Measurements from ENCODE around the gene SRR. TPM values are rescaled to one million over a fixed set of nuclear protein-coding genes. Genes with fewer than 3 reads are reported as not detected.

The SRR gene
- total and polyA plus RNA-seq, 9 of the 15 experiments (the other 6 are each of a cell fraction or from before 2014, with no cell fraction given): 5.0 to 19.4 (median 7.9) TPM

DNA sequence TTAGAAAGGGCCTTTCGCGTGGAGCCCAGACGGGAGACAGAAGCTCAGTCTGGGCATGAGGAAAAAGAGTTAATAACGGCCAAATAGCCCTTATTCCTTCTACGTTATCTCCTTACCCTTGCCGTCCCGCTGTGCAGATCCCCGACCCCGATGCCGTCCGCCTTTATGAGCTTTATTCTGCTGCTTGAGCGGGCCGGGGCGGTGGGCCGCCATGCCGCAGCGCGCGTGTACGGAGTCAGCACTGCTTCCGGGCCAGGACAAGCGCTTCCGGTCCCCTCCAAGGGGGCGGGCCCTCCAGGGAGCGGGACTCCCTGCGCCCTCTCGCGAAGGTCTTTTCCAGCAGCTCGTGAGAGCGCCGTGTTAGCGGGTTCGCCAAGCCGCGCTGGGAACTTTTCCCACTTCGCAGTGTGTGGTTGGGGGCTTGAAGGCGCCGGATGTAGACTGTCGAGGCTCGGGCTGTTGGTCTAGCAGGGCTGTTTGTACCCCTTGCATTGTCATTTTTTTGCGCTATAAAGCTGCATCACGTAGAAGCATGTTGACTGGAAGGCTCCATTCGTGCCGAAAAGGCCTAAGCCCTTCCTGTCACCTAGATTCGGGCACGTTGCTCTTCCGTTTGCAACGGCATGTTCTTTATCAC, 32.6 kb downstream of the SRR start, which contains the start of gene TSR1 (continued):
- TF ChIP-seq MAZ (CRISPR knock-in tag; conservative IDR thresholded peaks at IDR 0.05 in 1 of 2, IDR thresholded peaks at IDR 0.05 in 1 of 2) (peak; percentile 28 to 78), SPI1 (IDR thresholded peaks at IDR 0.05; ENCODE audit: borderline replicate concordance, low read depth, low read length) (no peak), NR2F6 (CRISPR knock-in tag; IDR thresholded peaks at IDR 0.05) (no peak), TARDBP (IDR thresholded peaks at IDR 0.05) (no peak), KDM4B (IDR thresholded peaks at IDR 0.05; ENCODE audit: borderline replicate concordance in 2 of 2, low read depth in 1 of 2) (peak in 1 of 2 experiments; percentile 91; a peak in 2 of 4 replicates), ZNF79 (CRISPR knock-in tag; IDR thresholded peaks at IDR 0.05; ENCODE audit: low read depth) (no peak), PTBP1 (IDR thresholded peaks at IDR 0.05; ENCODE audit: low read depth, low read length) (no peak), ZNF589 (CRISPR knock-in tag; IDR thresholded peaks at IDR 0.05; ENCODE audit: low read depth) (no peak), ZNF174 (CRISPR knock-in tag; IDR thresholded peaks at IDR 0.05) (no peak), ZNF57 (CRISPR knock-in tag; IDR thresholded peaks at IDR 0.05) (no peak), DPF2 (IDR thresholded peaks at IDR 0.05) (no peak)
- TF ChIP-seq, protein P1, sequence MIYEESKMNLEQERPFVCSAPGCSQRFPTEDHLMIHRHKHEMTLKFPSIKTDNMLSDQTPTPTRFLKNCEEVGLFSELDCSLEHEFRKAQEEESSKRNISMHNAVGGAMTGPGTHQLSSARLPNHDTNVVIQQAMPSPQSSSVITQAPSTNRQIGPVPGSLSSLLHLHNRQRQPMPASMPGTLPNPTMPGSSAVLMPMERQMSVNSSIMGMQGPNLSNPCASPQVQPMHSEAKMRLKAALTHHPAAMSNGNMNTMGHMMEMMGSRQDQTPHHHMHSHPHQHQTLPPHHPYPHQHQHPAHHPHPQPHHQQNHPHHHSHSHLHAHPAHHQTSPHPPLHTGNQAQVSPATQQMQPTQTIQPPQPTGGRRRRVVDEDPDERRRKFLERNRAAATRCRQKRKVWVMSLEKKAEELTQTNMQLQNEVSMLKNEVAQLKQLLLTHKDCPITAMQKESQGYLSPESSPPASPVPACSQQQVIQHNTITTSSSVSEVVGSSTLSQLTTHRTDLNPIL (CRISPR knock-in tag; IDR thresholded peaks at IDR 0.05): no peak
- TF ChIP-seq, protein P2, sequence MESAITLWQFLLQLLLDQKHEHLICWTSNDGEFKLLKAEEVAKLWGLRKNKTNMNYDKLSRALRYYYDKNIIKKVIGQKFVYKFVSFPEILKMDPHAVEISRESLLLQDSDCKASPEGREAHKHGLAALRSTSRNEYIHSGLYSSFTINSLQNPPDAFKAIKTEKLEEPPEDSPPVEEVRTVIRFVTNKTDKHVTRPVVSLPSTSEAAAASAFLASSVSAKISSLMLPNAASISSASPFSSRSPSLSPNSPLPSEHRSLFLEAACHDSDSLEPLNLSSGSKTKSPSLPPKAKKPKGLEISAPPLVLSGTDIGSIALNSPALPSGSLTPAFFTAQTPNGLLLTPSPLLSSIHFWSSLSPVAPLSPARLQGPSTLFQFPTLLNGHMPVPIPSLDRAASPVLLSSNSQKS (CRISPR knock-in tag; IDR thresholded peaks at IDR 0.05): no peak
- TF ChIP-seq, protein P3, sequence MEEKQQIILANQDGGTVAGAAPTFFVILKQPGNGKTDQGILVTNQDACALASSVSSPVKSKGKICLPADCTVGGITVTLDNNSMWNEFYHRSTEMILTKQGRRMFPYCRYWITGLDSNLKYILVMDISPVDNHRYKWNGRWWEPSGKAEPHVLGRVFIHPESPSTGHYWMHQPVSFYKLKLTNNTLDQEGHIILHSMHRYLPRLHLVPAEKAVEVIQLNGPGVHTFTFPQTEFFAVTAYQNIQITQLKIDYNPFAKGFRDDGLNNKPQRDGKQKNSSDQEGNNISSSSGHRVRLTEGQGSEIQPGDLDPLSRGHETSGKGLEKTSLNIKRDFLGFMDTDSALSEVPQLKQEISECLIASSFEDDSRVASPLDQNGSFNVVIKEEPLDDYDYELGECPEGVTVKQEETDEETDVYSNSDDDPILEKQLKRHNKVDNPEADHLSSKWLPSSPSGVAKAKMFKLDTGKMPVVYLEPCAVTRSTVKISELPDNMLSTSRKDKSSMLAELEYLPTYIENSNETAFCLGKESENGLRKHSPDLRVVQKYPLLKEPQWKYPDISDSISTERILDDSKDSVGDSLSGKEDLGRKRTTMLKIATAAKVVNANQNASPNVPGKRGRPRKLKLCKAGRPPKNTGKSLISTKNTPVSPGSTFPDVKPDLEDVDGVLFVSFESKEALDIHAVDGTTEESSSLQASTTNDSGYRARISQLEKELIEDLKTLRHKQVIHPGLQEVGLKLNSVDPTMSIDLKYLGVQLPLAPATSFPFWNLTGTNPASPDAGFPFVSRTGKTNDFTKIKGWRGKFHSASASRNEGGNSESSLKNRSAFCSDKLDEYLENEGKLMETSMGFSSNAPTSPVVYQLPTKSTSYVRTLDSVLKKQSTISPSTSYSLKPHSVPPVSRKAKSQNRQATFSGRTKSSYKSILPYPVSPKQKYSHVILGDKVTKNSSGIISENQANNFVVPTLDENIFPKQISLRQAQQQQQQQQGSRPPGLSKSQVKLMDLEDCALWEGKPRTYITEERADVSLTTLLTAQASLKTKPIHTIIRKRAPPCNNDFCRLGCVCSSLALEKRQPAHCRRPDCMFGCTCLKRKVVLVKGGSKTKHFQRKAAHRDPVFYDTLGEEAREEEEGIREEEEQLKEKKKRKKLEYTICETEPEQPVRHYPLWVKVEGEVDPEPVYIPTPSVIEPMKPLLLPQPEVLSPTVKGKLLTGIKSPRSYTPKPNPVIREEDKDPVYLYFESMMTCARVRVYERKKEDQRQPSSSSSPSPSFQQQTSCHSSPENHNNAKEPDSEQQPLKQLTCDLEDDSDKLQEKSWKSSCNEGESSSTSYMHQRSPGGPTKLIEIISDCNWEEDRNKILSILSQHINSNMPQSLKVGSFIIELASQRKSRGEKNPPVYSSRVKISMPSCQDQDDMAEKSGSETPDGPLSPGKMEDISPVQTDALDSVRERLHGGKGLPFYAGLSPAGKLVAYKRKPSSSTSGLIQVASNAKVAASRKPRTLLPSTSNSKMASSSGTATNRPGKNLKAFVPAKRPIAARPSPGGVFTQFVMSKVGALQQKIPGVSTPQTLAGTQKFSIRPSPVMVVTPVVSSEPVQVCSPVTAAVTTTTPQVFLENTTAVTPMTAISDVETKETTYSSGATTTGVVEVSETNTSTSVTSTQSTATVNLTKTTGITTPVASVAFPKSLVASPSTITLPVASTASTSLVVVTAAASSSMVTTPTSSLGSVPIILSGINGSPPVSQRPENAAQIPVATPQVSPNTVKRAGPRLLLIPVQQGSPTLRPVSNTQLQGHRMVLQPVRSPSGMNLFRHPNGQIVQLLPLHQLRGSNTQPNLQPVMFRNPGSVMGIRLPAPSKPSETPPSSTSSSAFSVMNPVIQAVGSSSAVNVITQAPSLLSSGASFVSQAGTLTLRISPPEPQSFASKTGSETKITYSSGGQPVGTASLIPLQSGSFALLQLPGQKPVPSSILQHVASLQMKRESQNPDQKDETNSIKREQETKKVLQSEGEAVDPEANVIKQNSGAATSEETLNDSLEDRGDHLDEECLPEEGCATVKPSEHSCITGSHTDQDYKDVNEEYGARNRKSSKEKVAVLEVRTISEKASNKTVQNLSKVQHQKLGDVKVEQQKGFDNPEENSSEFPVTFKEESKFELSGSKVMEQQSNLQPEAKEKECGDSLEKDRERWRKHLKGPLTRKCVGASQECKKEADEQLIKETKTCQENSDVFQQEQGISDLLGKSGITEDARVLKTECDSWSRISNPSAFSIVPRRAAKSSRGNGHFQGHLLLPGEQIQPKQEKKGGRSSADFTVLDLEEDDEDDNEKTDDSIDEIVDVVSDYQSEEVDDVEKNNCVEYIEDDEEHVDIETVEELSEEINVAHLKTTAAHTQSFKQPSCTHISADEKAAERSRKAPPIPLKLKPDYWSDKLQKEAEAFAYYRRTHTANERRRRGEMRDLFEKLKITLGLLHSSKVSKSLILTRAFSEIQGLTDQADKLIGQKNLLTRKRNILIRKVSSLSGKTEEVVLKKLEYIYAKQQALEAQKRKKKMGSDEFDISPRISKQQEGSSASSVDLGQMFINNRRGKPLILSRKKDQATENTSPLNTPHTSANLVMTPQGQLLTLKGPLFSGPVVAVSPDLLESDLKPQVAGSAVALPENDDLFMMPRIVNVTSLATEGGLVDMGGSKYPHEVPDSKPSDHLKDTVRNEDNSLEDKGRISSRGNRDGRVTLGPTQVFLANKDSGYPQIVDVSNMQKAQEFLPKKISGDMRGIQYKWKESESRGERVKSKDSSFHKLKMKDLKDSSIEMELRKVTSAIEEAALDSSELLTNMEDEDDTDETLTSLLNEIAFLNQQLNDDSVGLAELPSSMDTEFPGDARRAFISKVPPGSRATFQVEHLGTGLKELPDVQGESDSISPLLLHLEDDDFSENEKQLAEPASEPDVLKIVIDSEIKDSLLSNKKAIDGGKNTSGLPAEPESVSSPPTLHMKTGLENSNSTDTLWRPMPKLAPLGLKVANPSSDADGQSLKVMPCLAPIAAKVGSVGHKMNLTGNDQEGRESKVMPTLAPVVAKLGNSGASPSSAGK (IDR thresholded peaks at IDR 0.05): peak; percentile 93
